Common myeloid progenitor, CD34-positive (primary cell): ENCODE results near the gene CCDC142.

Experiments
- CTCF ChIA-PET: fragments of 350-600 bp; sonication (Branson Sonifier 250); formaldehyde crosslinking; loops from one replicate; lab custom pipeline; 2021; ENCODE audit warnings: antibody characterized with exemption; lab: Charles Lee
- POLR2A ChIA-PET: fragments of 350-600 bp; sonication (Branson Sonifier 250); formaldehyde crosslinking; loops from one replicate; lab custom pipeline; 2021; ENCODE audit warnings: antibody characterized with exemption; lab: Charles Lee
- DNase-seq, 3 donors: peaks; one replicate each; pipeline versions ENCODE4 v3.0.0 to v3.0.0-alpha.2; 2013
- H3K27ac ChIP-seq, 2 experiments: 1 replicate in 1 of 2; 2 replicates in 1 of 2; pipeline ENCODE4 v1.7.0; 2013; ENCODE audit warnings: inconsistent platforms in 2 of 2, low read length in 2 of 2, mild to moderate bottlenecking in 2 of 2, low read depth in 1 of 2, moderate library complexity in 1 of 2; ENCODE audit not compliant: severe bottlenecking in 2 of 2, insufficient read depth in 1 of 2, poor library complexity in 1 of 2
- H3K27me3 ChIP-seq, 5 experiments: replicated peaks in 2 of 5; 1 replicate in 3 of 5; 2 replicates in 2 of 5; pipeline versions ENCODE4 v1.6.1 to v1.7.0; 2013; ENCODE audit warnings: low read length in 4 of 5, mild to moderate bottlenecking in 2 of 5, moderate library complexity in 2 of 5, inconsistent platforms in 1 of 5; ENCODE audit not compliant: insufficient read depth in 5 of 5, control insufficient read depth in 4 of 5
- H3K36me3 ChIP-seq, 4 experiments: 1 replicate in 2 of 4; 2 replicates in 2 of 4; pipeline versions ENCODE4 v1.6.1 to v1.7.0; 2013; ENCODE audit warnings: low read length in 3 of 4, control low read depth in 1 of 4, mild to moderate bottlenecking in 1 of 4; ENCODE audit not compliant: control insufficient read depth in 4 of 4, insufficient read depth in 4 of 4
- H3K4me1 ChIP-seq, 4 experiments: 1 replicate in 3 of 4; 2 replicates in 1 of 4; pipeline versions ENCODE4 v1.6.1 to v1.7.1; 2013; ENCODE audit warnings: low read length in 3 of 4, mild to moderate bottlenecking in 3 of 4, control low read depth in 1 of 4, inconsistent platforms in 1 of 4, moderate library complexity in 1 of 4; ENCODE audit not compliant: control insufficient read depth in 4 of 4, insufficient read depth in 4 of 4; ENCODE audit errors: control extremely low read depth in 1 of 4
- H3K4me3 ChIP-seq, 7 experiments: 1 replicate in 4 of 7; 2 replicates in 3 of 7; pipeline versions ENCODE4 v1.5.1 to v1.7.0; 2013; ENCODE audit warnings: mild to moderate bottlenecking in 7 of 7, low read length in 6 of 7, moderate library complexity in 6 of 7, inconsistent platforms in 2 of 7, low read depth in 2 of 7, control low read depth in 1 of 7; ENCODE audit not compliant: insufficient read depth in 4 of 7, control insufficient read depth in 1 of 7; ENCODE audit errors: extremely low read depth in 1 of 7
- H3K9me3 ChIP-seq, 5 experiments: 1 replicate in 4 of 5; 2 replicates in 1 of 5; pipeline versions ENCODE4 v1.6.1 to v1.7.1; 2013; ENCODE audit warnings: low read length in 4 of 5, mild to moderate bottlenecking in 2 of 5, inconsistent platforms in 1 of 5, low read depth in 1 of 5, moderate library complexity in 1 of 5; ENCODE audit not compliant: control insufficient read depth in 4 of 5, insufficient read depth in 2 of 5; ENCODE audit errors: control extremely low read depth in 1 of 5
- WGBS: methylation state at CpG from one replicate; pipeline ENCODE4 v1.1.5; 2013; ENCODE audit not compliant: insufficient coverage; 5-methylcytosine and 5-hydroxymethylcytosine counted together

The CCDC142 gene

GRCh38 chr2:74524005-74524404 is 41.2 kb upstream of the CCDC142 start:
- POLR2A ChIA-PET: no interaction called here

GRCh38 chr2:74522516-74522915 is 39.7 kb upstream of the CCDC142 start:
- Histone ChIP-seq H3K27me3 (peaks cover 4 to 40% (median 16%) of the 10 kb centered on the region in 5 experiments), H3K4me1 (no peaks in the 10 kb centered on the region), H3K9me3 (no peaks in the 10 kb centered on the region), H3K4me3 (no peak overlapping the region), H3K36me3 (peaks cover 6 to 24% (median 18%) of the 10 kb centered on the region in 4 experiments), H3K27ac (no peak overlapping the region)
- 85% methylated on average over 3 of the region's 3 CpGs for WGBS
- CTCF ChIA-PET: interaction anchor here (0.8 to 9.0 kb wide), 6 partner anchors 9 to 50 kb away, joined by 3 to 53 read pairs (median 3); partner anchors contain the start of genes AUP1, HTRA2, MRPL53 and PCGF1
- DNase-seq: no peak
- POLR2A ChIA-PET: no interaction called here

More at GRCh38 chr2:74524005-74524404, 41.2 kb upstream of the CCDC142 start:
- H3K27ac ChIP-seq: no peak overlapping the region
- WGBS: 95% methylated on average over 4 of the region's 9 CpGs
- peaks cover 2 to 25% (median 4%) of the 10 kb centered on the region in 5 experiments for H3K27me3 ChIP-seq
- no peak overlapping the region for H3K4me3 ChIP-seq
- H3K9me3 ChIP-seq: no peaks in the 10 kb centered on the region
- peaks cover 0 to 15% (median 10%) of the 10 kb centered on the region in 4 experiments for H3K4me1 ChIP-seq
- peaks cover 6 to 34% (median 19%) of the 10 kb centered on the region in 4 experiments for H3K36me3 ChIP-seq
- no peak for DNase-seq
- CTCF ChIA-PET: interaction anchor here (0.7 kb wide), 1 partner anchor 9 kb away, joined by 3 read pairs; no protein-coding TSS in a partner anchor

GRCh38 chr2:74516650-74517049 is 33.9 kb upstream of the CCDC142 start:
- Histone ChIP-seq H3K9me3 (peaks cover 0 to 6% (median 0%) of the 10 kb centered on the region in 5 experiments), H3K36me3 (no peaks in the 10 kb centered on the region), H3K27ac (no peak overlapping the region), H3K4me3 (peak overlapping the region in 3 of 7 experiments; percentile 47 to 64 (median 62)), H3K4me1 (peaks cover 0 to 38% (median 30%) of the 10 kb centered on the region in 4 experiments), H3K27me3 (peaks cover 13 to 92% (median 51%) of the 10 kb centered on the region in 5 experiments)
- no peak for DNase-seq
- ChIA-PET POLR2A (interaction anchor here (0.9 to 1.1 kb wide), 2 partner anchors 10 to 12 kb away, joined by 3 read pairs; partner anchors contain the start of genes AUP1 and DQX1), CTCF (interaction anchor here (1.5 to 9.0 kb wide), 5 partner anchors 8 to 71 kb away, joined by 4 to 53 read pairs (median 14); partner anchors contain the start of genes AUP1, HTRA2 and PCGF1)
- WGBS: 76% methylated on average over 13 of the region's 13 CpGs

GRCh38 chr2:74515981-74516633 is 33.3 kb upstream of the CCDC142 start:
- CTCF ChIA-PET: interaction anchor here (1.7 to 9.0 kb wide), 5 partner anchors 7 to 72 kb away, joined by 6 to 53 read pairs (median 14); partner anchors contain the start of genes AUP1, HTRA2 and PCGF1
- POLR2A ChIA-PET: interaction anchor here (0.9 to 1.1 kb wide), 2 partner anchors 10 to 13 kb away, joined by 3 read pairs; partner anchors contain the start of genes AUP1 and DQX1
- no peaks in the 10 kb centered on the region for H3K36me3 ChIP-seq
- peak in 2 of 3 donors; percentile 70 to 73 for DNase-seq
- peaks cover 13 to 95% (median 56%) of the 10 kb centered on the region in 5 experiments for H3K27me3 ChIP-seq
- H3K27ac ChIP-seq: no peak overlapping the region
- H3K4me1 ChIP-seq: peaks cover 0 to 38% (median 30%) of the 10 kb centered on the region in 4 experiments
- 3% methylated on average over 63 of the region's 72 CpGs for WGBS
- H3K4me3 ChIP-seq: peak overlapping the region in 6 of 7 experiments; percentile 26 to 64 (median 52)
- peaks cover 0 to 6% (median 0%) of the 10 kb centered on the region in 5 experiments for H3K9me3 ChIP-seq

GRCh38 chr2:74515271-74515980 is 32.6 kb upstream of the CCDC142 start:
- Histone ChIP-seq H3K27ac (no peak overlapping the region), H3K9me3 (peaks cover 0 to 6% (median 0%) of the 10 kb centered on the region in 5 experiments), H3K4me3 (peak overlapping the region in 5 of 7 experiments; percentile 39 to 64 (median 56)), H3K36me3 (no peaks in the 10 kb centered on the region), H3K4me1 (peaks cover 0 to 38% (median 30%) of the 10 kb centered on the region in 4 experiments), H3K27me3 (peaks cover 15 to 99% (median 57%) of the 10 kb centered on the region in 5 experiments)
- POLR2A ChIA-PET: interaction anchor here (1.1 kb wide), 1 partner anchor 11 kb away, joined by 3 read pairs; the partner anchor contains the start of gene DQX1
- 3% methylated on average over 51 of the region's 60 CpGs for WGBS
- DNase-seq: no peak
- CTCF ChIA-PET: interaction anchor here (1.1 to 9.0 kb wide), 7 partner anchors 7 to 73 kb away, joined by 3 to 53 read pairs (median 7); partner anchors contain the start of genes AUP1, CCDC142, HTRA2 and PCGF1

- ChIA-PET POLR2A (interaction anchor here (1.1 kb wide), 1 partner anchor 15 kb away, joined by 3 read pairs; the partner anchor contains the start of genes AUP1 and HTRA2), CTCF (interaction anchor here (1.1 to 9.0 kb wide), 6 partner anchors 9 to 73 kb away, joined by 3 to 53 read pairs (median 7); partner anchors contain the start of genes AUP1, CCDC142, HTRA2 and TTC31)
- Histone ChIP-seq H3K9me3 (peaks cover 0 to 6% (median 0%) of the 10 kb centered on the region in 5 experiments), H3K27me3 (peaks cover 16 to 99% (median 55%) of the 10 kb centered on the region in 5 experiments), H3K27ac (no peak within 1 kb of the TSS), H3K36me3 (no peaks in the 10 kb centered on the region), H3K4me3 (peak within 1 kb of the TSS in 4 of 7 experiments; percentile 22 to 56 (median 52)), H3K4me1 (peaks cover 0 to 38% (median 30%) of the 10 kb centered on the region in 4 experiments)
- WGBS: under 1% methylated on average over 58 of the region's 82 CpGs
- DNase-seq: peak in 2 of 3 donors; percentile 40 to 42
Measured at GRCh38 chr2:74514368-74515270, 31.8 kb upstream of the CCDC142 start, which contains the start of gene TLX2. TLX2 (plus strand) TSS chr2:74514450; CDS start chr2:74514807, 357 bp downstream.
